HepG2 (cell line): ENCODE measurements around the gene ADGRG1. TPM values are rescaled to one million over a fixed set of nuclear protein-coding genes. Genes with fewer than 3 reads are reported as not detected.

Source experiments
- polyA plus RNA-seq, 8 experiments: library from polyadenylated mRNA; depleted of rRNA in 3 of 8; stranded (reverse) in 7 of 8; unstranded in 1 of 8; fragments of >200 nt; fragmentation: Illumina TruSeq in 4 of 8; extraction: Trizol in 4 of 8; gene quantifications; 2 replicates each; pipeline versions ENCODE4 v1.2.1 to v1.2.3, GENCODE V29; 2011 to 2016; ENCODE audit warnings: low read depth in 4 of 8, missing spikeins in 1 of 8, mixed read lengths in 1 of 8; ENCODE audit not compliant: insufficient read depth in 1 of 8
- total RNA-seq, 5 experiments: library from RNA; depleted of rRNA; stranded (reverse); fragments of >200 nt; fragmentation: Illumina TruSeq; extraction: Trizol; gene quantifications; 2 replicates each; pipeline ENCODE4 v1.2.3, GENCODE V29; 2016; ENCODE audit warnings: low read depth in 1 of 5
- TF ChIP-seq, protein P1 (sequence below): sonication (generic); formaldehyde crosslinking; conservative IDR thresholded peaks from 2 replicates; pipeline ENCODE4 v1.8.0; 2022; ENCODE audit warnings: mild to moderate bottlenecking, moderate library complexity, missing genetic modification reagents
- TF ChIP-seq, protein P2 (sequence below): sonication (generic); formaldehyde crosslinking; IDR thresholded peaks from 2 replicates; pipeline ENCODE4 v1.4.0; 2020; ENCODE audit warnings: missing genetic modification reagents
- TF ChIP-seq, protein P3 (sequence below): sonication (generic); formaldehyde crosslinking; IDR thresholded peaks from 2 replicates; pipeline ENCODE4 v1.8.1; 2023; ENCODE audit warnings: mild to moderate bottlenecking, missing genetic modification reagents
- TF ChIP-seq, protein P4 (sequence below): IDR thresholded peaks from 2 replicates; pipeline ENCODE4 v1.6.1; 2016
- TF ChIP-seq, protein P5 (sequence below): sonication (generic); formaldehyde crosslinking; IDR thresholded peaks from 2 replicates; pipeline ENCODE4 v1.5.1; 2020; ENCODE audit warnings: mild to moderate bottlenecking, missing genetic modification reagents
- TF ChIP-seq, protein P6 (sequence below): sonication (generic); formaldehyde crosslinking; IDR thresholded peaks from 2 replicates; pipeline ENCODE4 v1.5.0; 2020; ENCODE audit warnings: missing genetic modification reagents
- TF ChIP-seq, protein P7 (sequence below): IDR thresholded peaks from 2 replicates; pipeline ENCODE4 v1.6.1; 2016; ENCODE audit warnings: low read depth, missing genetic modification reagents, missing compliant biosample characterization

The ADGRG1 gene
- total and polyA plus RNA-seq, 2 of the 13 experiments (the other 11 are each of a cell fraction or from before 2014, with no cell fraction given) = 2.7 to 5.9 TPM

DNA sequence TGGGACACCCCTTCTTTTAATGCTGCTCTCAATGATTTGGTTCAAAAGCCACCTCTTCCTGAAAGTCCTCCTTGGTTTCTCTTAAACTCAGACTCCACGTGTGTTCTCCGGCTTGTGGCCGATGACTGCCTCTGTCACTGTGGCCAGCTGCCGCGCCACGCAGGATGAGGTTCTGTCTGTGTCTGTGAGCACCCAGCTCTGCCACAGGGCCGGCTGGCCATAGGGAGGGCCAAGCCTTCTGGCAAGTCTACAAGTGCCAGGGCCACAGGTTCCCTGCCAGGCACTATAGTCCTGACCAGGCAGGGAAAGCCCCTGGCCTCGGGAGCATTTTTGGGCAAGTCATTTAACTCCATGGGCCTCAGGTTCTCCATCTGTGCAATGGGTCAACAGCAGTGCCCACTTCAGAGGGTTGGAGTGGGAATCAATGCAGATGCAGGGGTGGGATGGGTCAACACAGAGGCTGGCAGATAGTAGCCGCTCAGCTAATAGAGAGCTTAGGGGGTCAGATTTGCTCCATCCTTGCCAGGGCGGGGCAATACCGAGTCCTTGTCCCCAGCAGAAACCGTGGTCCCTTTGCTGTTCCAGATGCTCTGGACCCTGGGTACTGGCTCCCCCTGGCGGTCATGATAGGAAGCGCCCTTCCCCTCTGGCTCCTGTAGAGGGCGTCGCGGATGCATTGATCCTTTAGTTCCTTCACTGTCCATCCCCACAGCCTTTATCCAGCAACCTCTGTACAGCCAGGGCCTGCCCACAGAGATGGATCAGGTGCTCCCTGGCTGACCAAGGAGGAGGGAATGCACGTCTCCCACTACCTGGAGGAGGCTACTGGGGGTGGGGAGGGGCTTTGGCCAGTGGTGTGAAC is 20.4 kb downstream of the ADGRG1 start (continued):
- TF ChIP-seq, protein P1, sequence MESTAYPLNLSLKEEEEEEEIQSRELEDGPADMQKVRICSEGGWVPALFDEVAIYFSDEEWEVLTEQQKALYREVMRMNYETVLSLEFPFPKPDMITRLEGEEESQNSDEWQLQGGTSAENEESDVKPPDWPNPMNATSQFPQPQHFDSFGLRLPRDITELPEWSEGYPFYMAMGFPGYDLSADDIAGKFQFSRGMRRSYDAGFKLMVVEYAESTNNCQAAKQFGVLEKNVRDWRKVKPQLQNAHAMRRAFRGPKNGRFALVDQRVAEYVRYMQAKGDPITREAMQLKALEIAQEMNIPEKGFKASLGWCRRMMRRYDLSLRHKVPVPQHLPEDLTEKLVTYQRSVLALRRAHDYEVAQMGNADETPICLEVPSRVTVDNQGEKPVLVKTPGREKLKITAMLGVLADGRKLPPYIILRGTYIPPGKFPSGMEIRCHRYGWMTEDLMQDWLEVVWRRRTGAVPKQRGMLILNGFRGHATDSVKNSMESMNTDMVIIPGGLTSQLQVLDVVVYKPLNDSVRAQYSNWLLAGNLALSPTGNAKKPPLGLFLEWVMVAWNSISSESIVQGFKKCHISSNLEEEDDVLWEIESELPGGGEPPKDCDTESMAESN = peak; percentile 95
- TF ChIP-seq, protein P2, sequence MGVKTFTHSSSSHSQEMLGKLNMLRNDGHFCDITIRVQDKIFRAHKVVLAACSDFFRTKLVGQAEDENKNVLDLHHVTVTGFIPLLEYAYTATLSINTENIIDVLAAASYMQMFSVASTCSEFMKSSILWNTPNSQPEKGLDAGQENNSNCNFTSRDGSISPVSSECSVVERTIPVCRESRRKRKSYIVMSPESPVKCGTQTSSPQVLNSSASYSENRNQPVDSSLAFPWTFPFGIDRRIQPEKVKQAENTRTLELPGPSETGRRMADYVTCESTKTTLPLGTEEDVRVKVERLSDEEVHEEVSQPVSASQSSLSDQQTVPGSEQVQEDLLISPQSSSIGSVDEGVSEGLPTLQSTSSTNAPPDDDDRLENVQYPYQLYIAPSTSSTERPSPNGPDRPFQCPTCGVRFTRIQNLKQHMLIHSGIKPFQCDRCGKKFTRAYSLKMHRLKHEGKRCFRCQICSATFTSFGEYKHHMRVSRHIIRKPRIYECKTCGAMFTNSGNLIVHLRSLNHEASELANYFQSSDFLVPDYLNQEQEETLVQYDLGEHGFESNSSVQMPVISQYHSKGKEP (CRISPR knock-in tag) = no peak
- TF ChIP-seq, protein P3, sequence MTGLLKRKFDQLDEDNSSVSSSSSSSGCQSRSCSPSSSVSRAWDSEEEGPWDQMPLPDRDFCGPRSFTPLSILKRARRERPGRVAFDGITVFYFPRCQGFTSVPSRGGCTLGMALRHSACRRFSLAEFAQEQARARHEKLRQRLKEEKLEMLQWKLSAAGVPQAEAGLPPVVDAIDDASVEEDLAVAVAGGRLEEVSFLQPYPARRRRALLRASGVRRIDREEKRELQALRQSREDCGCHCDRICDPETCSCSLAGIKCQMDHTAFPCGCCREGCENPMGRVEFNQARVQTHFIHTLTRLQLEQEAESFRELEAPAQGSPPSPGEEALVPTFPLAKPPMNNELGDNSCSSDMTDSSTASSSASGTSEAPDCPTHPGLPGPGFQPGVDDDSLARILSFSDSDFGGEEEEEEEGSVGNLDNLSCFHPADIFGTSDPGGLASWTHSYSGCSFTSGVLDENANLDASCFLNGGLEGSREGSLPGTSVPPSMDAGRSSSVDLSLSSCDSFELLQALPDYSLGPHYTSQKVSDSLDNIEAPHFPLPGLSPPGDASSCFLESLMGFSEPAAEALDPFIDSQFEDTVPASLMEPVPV (CRISPR knock-in tag) = no peak; the same call in 1 of the 2 replicates
- TF ChIP-seq, protein P4, sequence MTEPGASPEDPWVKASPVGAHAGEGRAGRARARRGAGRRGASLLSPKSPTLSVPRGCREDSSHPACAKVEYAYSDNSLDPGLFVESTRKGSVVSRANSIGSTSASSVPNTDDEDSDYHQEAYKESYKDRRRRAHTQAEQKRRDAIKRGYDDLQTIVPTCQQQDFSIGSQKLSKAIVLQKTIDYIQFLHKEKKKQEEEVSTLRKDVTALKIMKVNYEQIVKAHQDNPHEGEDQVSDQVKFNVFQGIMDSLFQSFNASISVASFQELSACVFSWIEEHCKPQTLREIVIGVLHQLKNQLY (CRISPR knock-in tag) = peak; percentile 53; the same call in 1 of the 2 replicates
- TF ChIP-seq, protein P5, sequence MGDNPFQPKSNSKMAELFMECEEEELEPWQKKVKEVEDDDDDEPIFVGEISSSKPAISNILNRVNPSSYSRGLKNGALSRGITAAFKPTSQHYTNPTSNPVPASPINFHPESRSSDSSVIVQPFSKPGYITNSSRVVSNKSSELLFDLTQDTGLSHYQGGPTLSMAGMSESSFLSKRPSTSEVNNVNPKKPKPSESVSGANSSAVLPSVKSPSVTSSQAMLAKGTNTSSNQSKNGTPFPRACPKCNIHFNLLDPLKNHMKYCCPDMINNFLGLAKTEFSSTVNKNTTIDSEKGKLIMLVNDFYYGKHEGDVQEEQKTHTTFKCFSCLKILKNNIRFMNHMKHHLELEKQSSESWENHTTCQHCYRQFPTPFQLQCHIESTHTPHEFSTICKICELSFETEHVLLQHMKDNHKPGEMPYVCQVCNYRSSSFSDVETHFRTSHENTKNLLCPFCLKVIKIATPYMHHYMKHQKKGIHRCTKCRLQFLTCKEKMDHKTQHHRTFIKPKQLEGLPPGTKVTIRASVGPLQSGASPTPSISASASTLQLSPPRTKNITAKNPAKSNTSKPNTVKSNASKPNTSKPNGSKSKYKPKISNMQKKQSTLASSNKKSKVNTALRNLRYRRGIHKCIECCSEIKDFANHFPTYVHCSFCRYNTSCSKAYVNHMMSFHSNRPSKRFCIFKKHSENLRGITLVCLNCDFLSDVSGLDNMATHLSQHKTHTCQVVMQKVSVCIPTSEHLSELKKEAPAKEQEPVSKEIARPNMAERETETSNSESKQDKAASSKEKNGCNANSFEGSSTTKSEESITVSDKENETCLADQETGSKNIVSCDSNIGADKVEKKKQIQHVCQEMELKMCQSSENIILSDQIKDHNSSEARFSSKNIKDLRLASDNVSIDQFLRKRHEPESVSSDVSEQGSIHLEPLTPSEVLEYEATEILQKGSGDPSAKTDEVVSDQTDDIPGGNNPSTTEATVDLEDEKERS (CRISPR knock-in tag) = peak; percentile 71; the same call in 1 of the 2 replicates
- TF ChIP-seq, protein P6, sequence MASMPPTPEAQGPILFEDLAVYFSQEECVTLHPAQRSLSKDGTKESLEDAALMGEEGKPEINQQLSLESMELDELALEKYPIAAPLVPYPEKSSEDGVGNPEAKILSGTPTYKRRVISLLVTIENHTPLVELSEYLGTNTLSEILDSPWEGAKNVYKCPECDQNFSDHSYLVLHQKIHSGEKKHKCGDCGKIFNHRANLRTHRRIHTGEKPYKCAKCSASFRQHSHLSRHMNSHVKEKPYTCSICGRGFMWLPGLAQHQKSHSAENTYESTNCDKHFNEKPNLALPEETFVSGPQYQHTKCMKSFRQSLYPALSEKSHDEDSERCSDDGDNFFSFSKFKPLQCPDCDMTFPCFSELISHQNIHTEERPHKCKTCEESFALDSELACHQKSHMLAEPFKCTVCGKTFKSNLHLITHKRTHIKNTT (CRISPR knock-in tag) = no peak
- TF ChIP-seq, protein P7, sequence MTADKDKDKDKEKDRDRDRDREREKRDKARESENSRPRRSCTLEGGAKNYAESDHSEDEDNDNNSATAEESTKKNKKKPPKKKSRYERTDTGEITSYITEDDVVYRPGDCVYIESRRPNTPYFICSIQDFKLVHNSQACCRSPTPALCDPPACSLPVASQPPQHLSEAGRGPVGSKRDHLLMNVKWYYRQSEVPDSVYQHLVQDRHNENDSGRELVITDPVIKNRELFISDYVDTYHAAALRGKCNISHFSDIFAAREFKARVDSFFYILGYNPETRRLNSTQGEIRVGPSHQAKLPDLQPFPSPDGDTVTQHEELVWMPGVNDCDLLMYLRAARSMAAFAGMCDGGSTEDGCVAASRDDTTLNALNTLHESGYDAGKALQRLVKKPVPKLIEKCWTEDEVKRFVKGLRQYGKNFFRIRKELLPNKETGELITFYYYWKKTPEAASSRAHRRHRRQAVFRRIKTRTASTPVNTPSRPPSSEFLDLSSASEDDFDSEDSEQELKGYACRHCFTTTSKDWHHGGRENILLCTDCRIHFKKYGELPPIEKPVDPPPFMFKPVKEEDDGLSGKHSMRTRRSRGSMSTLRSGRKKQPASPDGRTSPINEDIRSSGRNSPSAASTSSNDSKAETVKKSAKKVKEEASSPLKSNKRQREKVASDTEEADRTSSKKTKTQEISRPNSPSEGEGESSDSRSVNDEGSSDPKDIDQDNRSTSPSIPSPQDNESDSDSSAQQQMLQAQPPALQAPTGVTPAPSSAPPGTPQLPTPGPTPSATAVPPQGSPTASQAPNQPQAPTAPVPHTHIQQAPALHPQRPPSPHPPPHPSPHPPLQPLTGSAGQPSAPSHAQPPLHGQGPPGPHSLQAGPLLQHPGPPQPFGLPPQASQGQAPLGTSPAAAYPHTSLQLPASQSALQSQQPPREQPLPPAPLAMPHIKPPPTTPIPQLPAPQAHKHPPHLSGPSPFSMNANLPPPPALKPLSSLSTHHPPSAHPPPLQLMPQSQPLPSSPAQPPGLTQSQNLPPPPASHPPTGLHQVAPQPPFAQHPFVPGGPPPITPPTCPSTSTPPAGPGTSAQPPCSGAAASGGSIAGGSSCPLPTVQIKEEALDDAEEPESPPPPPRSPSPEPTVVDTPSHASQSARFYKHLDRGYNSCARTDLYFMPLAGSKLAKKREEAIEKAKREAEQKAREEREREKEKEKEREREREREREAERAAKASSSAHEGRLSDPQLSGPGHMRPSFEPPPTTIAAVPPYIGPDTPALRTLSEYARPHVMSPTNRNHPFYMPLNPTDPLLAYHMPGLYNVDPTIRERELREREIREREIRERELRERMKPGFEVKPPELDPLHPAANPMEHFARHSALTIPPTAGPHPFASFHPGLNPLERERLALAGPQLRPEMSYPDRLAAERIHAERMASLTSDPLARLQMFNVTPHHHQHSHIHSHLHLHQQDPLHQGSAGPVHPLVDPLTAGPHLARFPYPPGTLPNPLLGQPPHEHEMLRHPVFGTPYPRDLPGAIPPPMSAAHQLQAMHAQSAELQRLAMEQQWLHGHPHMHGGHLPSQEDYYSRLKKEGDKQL (CRISPR knock-in tag) = peak; percentile 56; the same call in 1 of the 2 replicates
